Amniotic epithelial cell (primary cell): Measurements from ENCODE around the gene ORM1.

Experiments
- DNase-seq: peaks from one replicate; pipeline ENCODE4 v3.0.0-alpha.2; 2010; ENCODE audit warnings: low read depth

ORM1 gene

GRCh38 chr9:114366334-114367128 lies 43.6 kb downstream of the ORM1 start:
- DNase-seq, result peak; percentile 95

GRCh38 chr9:114367366-114367765 lies 44.5 kb downstream of the ORM1 start:
- DNase-seq, result no peak

GRCh38 chr9:114367772-114368569 lies 45.1 kb downstream of the ORM1 start:
- no peak for DNase-seq

GRCh38 chr9:114369216-114370130 lies 46.6 kb downstream of the ORM1 start:
- DNase-seq, result no peak

GRCh38 chr9:114370251-114370967 lies 47.5 kb downstream of the ORM1 start:
- no peak for DNase-seq

- no peak for DNase-seq
These were observed 48.0 kb downstream of the ORM1 start for GRCh38 chr9:114370968-114371320.

- DNase-seq, result no peak
These were observed 48.5 kb downstream of the ORM1 start for GRCh38 chr9:114371343-114371944.

- DNase-seq, result peak; percentile 75
These were observed 49.3 kb downstream of the ORM1 start for GRCh38 chr9:114371973-114372917.

GRCh38 chr9:114372921-114373448 lies 50.1 kb downstream of the ORM1 start:
- no peak for DNase-seq

GRCh38 chr9:114373960-114374730 lies 51.2 kb downstream of the ORM1 start:
- DNase-seq, result no peak

- DNase-seq, result no peak
These were observed 52.0 kb downstream of the ORM1 start for GRCh38 chr9:114374936-114375335.

- DNase-seq, result no peak
These were observed 52.7 kb downstream of the ORM1 start for GRCh38 chr9:114375386-114376175.
